Activated CD8-positive, alpha-beta memory T cell treated with anti-CD3 and anti-CD28 coated beads, Interleukin-2, amount 50 U/mL, for 48 hours (primary cell): ENCODE data around the gene TTC7B.

Experiments
- DNase-seq: peaks from one replicate; pipeline ENCODE4 v3.0.0-alpha.2; 2020

The TTC7B gene

DNA sequence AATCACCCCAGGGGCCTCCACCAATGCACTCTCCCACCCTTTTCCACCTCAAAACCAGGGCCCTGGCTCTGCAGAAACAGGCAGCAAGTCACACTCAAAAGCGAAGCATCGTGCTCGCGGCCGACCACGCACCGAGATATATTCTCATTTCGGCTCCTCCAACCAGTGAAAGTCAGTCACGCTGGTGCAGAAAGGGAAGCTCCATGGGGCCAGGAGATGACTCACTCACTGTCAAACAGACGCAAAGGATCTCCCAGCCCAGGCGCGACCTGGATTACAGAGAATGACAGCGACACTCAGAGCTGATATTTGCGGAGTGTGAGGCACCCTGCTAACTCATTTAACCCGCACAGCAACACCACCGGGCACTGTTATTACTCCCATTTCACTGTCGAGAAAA lies 245.8 kb downstream of the TTC7B start:
- DNase-seq: no peak

- DNase-seq: no peak
Observed at GRCh38 chr14:90569606-90570387, 246.4 kb downstream of the TTC7B start.

DNA sequence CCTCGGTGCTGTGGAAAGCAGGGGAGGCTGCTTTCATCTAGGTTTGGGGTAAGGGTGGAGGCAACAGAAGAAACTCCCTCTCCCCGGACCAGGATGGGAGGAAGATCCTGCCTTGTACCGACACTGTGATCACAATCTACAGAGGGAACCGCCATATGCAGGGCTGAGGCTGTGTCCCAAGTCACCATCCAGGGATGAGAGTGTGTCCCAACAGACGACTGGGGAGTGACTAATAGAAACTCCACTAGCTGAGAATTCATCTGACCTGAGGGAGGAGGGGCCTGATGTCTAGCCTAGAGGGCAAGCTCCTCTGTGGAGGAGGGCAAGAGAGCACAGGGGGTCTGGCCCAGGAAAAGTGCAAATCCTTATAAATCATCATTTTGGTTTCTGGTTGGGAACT lies 247.0 kb downstream of the TTC7B start:
- DNase-seq: no peak

GRCh38 chr14:90568405-90568804 lies 247.8 kb downstream of the TTC7B start:
- DNase-seq: no peak

GRCh38 chr14:90567991-90568390 lies 248.2 kb downstream of the TTC7B start:
- no peak for DNase-seq

- DNase-seq: no peak
Observed at GRCh38 chr14:90567191-90567590, 249.0 kb downstream of the TTC7B start.

GRCh38 chr14:90566481-90566880 lies 249.7 kb downstream of the TTC7B start:
- DNase-seq: no peak

DNA sequence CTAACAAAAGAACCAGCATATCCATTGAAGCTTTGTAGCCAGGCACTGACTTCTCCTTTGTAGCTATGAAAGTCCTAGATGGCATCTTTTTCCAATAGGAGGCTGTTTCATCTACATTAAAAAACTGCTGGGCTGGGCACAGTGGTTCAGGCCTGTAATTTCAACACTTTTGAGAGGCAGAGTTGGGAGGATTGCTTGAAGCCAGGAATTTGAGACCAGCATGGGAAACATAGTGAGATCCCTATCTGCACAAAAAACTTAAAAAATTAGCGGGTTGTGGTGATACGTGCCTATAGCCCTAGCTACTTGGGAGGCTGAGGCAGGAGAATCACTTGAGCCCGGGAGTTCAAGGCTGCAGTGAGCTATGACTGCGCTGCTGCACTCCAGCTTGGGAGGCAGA lies 251.7 kb downstream of the TTC7B start:
- no peak for DNase-seq

DNA sequence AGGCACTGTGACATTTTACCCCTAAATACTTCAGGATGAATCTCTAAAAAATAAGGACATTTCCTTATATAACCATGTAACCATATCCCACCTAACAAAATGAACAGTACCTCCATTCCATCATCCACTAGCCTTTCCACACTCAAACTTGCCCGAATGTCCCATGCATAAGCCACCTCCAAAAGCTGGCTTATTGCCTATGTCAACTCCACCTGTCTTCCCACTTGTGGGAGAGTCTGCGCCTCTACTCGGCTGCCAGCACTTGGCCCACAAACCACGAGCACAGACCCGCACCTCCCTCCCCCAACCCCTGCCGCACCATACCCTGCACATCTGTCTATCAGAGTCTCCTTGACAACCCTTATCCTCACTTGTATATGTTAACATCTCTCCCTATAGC lies 253.6 kb downstream of the TTC7B start:
- DNase-seq: no peak

DNA sequence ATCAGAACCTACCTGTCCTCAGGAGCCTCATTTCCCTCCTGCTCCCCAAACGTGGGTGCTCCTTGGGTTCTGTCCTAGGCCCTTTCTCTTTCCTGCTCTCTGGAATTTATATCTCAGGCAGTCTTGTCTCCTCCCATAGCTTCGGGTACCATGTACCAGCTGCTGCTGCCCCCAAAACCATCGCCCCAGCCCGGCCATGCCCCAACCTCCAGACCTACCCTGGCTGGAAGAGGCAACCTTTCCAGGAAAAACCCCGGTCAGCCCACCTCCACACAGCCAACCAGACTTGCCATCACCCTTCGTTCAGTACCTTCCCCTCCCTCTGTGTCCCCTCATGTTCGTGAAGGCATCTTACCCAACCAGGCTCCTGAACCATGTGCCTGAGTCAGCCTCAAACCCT lies 254.3 kb downstream of the TTC7B start:
- no peak for DNase-seq

DNA sequence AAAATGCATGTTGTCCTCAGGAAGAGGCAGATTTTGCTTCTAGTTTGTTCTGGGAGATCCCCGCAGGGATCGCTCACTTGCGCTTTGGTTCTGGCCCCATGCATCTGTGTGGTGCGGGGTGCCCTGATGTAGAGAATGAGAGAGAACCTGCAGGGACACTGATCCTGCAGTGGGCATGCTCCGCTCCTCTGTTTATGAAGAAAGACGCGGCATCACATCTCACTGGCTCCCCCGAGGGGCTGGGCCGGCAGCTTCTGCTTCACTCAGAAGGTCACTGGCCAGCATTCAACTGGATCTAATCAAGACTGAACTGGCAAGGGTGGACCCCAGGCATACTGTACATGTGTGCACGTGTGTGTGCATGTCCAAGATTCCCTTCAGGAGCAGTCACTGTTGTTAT lies 255.2 kb downstream of the TTC7B start:
- DNase-seq: no peak

DNA sequence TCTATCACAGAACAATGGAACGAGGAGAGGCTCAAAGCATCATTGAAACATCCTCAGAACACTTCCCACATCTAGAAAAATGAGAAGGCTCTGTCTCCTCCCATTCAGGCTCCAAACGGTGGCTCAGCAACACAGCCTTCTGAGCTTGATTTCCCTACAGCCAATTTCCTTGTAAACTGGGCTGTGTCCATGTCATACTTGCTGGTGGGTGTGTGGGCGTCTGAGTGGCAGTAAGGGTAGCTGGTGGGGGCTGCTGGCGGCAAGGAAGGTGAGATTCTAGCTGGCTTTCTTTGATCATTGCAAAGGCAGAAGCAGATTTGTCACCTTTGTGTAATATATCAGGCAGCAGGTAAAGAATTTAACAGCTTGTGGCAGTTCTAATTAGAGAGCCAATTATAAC lies 255.7 kb downstream of the TTC7B start:
- no peak for DNase-seq

DNA sequence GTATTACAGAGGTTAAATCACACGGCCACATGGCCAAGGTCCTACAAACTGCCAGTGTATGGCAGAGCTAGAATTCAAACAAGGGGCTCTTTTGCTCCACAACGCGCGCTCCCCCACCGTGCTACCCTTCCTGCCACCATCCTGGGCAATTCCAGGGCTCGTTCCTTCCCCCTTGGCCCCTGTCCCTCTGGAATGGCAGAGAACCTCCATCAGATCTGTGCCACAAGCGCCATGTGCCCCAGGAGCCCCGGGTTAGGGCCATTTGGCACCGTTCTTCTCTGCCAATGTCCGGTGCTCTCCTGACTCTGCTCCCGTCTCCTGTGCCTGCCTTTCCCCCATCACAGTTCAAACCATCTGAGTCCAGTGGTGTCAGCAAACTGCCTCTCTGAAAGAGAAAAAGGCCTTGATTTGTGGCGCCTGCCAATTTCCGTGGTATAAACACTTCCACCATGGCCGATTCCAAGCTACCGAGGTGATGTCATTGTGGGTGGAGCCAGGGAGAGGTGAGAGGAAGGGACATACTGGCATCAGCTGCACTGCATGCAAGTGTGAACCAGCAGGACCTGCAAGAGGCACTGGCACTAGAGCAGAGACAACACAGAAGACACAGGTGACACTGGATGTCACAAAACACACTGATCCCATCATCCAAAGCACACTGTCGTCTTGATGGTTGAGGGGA lies 256.3 kb downstream of the TTC7B start:
- no peak for DNase-seq

- no peak for DNase-seq
Observed at GRCh38 chr14:90558983-90559590, 257.1 kb downstream of the TTC7B start.

DNA sequence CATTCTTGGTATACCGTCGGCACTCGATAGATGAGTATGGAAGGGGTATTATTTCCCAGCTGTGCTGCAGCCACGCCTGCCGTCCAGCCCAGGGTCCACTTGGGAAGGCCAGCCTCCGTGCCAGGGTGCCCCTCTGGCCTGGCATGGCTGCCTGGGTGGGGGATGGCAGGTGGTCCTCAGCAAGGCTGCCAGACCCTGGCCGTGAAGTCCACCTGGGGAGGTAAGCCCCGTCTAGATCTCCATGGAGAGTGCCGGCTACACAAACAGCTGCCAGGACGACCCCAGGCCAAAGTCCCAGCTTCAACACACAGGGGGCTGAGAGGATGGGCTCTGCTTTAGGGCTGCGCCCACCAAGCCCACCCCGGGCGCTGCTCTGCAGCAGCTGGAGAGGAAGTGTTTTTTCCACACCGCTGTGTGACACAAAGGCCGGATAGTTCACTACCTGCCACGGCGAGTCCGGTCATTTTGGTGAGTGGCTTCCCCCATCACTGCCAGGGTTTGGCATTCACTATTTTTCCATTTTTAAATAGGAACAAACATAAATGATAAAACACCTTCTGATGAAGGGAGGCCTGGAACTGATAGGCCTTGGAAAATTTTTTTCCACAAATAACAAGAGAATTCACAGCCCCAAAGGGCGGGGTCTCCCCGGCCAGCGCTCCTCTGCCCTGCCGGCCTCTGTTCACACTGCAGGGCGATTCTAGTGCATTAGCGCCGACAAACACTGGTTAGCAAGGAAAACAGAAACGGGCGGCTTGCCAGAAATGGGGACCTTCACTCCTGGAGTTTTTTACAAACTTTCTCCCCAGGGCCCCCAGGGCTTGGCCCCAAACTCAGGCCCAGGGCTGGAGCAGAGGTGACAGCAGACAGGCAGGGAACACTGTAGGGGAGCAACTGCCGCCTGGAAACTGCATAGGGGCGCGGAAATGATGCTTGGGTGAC lies 257.9 kb downstream of the TTC7B start:
- DNase-seq: no peak

DNA sequence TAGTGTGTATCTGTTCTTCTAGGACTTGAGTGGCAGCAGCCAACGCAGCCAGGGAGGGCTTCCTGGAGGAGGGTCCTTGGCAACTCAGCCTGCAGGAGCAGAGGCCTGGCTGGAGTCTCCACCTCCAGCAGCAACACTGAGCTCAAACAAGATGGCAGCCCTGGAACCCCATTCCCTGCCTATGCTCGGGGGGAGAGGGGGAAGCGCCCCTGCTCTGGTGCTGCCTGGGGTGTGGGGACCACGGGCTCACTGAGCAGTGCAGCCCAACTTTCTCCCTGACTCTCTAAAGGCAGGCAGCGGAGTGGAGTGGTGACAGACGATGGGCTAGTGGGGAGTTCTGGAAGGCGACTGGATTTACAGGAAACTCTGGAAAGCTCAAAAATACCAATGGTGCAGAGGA lies 258.7 kb downstream of the TTC7B start:
- DNase-seq: no peak

DNA sequence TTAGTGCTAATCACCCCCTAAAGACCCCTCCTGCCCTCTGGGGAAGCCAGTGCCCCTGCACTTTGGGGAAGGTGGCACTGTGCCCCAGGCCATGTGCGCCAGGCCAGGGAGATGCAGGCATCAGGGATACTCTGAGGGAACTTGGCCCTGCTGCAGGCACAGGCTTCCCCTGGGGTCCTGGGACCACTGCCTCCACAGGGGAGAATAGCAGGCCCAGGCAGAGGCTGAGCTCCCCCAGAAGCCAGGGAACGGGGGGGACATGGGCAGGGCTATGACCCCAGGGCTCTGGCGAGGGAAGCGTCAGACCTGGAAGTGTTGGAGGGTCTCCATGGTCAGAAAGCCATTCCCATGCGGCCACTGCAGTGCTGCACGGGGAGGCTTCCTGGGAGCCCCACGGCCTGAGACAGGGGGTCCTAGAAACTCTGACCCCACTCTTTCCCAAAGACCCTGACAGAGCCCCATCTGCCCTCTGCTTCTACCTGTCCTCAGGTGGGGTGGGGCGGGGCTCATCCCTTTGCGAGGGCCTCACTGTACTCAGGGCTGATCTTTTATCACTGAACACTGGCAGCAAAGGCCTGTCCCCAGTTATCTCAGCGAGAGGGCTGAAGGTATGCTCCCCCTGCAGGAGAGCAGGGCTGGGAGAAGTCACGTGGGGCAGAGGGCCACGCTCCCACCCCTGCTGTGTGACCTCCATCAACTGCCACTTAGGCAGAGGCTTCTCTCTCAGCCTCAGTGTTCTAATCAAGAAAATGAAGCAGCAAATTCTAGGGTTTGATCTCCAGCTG lies 259.4 kb downstream of the TTC7B start:
- DNase-seq: no peak

DNA sequence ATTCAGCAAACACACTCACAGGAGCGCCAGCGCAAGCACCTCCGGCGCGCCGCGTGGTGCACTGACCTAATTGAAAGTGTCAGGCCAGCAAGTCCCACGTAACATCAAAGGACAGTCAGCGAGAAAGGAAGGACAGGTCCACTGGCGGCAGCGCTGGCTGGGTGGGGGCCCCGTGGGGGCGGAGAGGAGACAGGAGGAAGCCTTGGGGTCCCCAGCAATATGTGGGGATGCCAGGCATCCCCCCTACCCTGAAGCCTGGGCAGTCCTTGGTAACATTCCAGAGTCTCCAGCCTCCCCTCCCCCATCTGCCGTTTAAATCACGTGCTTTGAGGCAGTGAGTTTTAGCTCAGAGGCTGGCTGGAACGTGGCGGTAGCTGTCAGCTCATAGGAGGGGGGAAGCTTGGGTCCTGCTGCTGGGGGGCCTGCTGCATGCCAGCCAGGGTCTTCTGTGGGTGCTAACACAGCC lies 260.2 kb downstream of the TTC7B start:
- DNase-seq: no peak

- no peak for DNase-seq
Observed at GRCh38 chr14:90555126-90556011, 260.9 kb downstream of the TTC7B start.

- no peak for DNase-seq
Observed at GRCh38 chr14:90554341-90554740, 261.9 kb downstream of the TTC7B start.

- no peak for DNase-seq
Observed at GRCh38 chr14:90553921-90554336, 262.3 kb downstream of the TTC7B start.
